Right lung (tissue), 5 donors: ENCODE measurements around the gene PPP1R18. TPM values are rescaled to one million over a fixed set of nuclear protein-coding genes. Genes with fewer than 3 reads are reported as not detected.
"Not testable (repeated sequence)": the region's sequence is repeated elsewhere in the genome, so short reads cannot be mapped to it uniquely, and the experiment has no call there.

ENCODE experiments used
- DNase-seq, 2 donors: peaks; one replicate each; pipeline ENCODE4 v3.0.0-alpha.2; 2013
- polyA plus RNA-seq, 5 donors: library from polyadenylated mRNA; unstranded; fragments of 120-200 nt; gene quantifications; one replicate each; pipeline versions ENCODE4 v1.2.1 to v1.2.3, GENCODE V29; 2013; ENCODE audit warnings: inconsistent platforms in 1 of 5, low replicate concordance in 1 of 5; ENCODE audit not compliant: insufficient read length in 5 of 5, insufficient read depth in 1 of 5

PPP1R18 gene
- polyA plus RNA-seq, 5 donors: 36.9 to 49.7 (median 44.2) TPM

GRCh38 chr6:30672445-30673253, 13.8 kb downstream of the PPP1R18 start, which contains the start of gene DHX16:
Gene DHX16, minus strand, starts transcription at chr6:30673006. Its CDS starts 165 bp downstream, at chr6:30672841.
- DNase-seq: peak; percentile 94 to 95

GRCh38 chr6:30670760-30671527, 15.5 kb downstream of the PPP1R18 start:
- no peak for DNase-seq

DNA sequence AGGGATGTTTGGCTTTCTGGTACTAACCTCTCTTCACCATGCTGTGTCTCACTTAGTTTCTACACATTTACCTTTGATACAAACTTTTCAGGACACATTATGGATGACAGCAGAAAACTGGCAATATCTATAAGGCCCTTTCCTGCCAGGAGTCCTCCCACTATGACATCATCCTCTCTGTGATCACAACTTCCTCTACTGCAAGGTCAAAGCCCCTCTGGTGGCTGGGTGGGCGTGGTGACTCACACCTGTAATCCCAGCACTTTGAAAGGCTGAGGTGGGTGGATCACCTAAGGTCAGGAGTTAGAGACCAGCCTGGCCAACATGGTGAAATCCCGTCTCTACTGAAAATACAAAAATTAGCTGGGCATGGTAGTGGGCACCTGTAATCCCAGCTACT, 20.1 kb downstream of the PPP1R18 start:
- not testable (repeated sequence) for DNase-seq

GRCh38 chr6:30664994-30665767, 21.3 kb downstream of the PPP1R18 start:
- no peak for DNase-seq

DNA sequence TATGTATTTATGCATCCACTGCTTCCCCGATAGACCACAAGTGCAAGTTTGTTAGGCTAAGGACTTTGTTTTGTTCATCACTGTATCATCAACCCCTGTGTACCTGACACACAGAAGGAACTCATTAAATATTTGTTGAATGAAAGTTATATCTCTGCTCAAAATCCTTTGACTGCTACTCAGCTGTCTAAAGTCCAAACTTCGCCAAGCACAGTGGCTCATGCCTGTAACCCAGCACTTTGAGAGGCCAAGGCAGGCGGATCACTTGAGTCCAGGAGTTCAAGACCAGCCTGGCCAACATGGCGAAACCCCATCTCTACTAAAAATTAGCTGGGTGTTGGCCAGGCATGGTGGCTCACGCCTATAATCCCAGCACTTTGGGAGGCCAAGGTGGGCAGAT, 28.5 kb downstream of the PPP1R18 start:
- not testable (repeated sequence) for DNase-seq

GRCh38 chr6:30657454-30657853, 29.0 kb downstream of the PPP1R18 start:
- DNase-seq: no peak

DNA sequence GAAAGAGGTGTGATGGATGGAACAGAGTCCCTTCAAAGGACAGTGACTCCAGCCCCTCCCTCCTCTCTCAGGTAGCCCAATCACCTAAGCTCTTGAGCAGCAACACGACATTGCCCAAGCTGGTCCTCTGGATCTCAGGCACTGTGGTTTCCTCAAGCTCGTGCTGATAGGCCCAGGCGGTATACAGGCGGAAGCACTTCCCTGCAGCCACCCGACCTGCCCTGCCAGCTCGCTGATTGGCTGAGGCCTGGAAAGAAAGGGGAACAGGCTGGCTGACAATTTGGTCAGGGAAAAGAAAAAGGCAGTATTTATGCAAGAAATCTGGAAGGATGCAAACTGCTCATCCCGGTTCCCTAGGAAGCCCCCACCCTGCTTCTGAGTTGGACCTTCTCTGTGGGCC, 29.9 kb downstream of the PPP1R18 start:
- DNase-seq: no peak

GRCh38 chr6:30655743-30656094, 30.7 kb downstream of the PPP1R18 start:
- no peak for DNase-seq

GRCh38 chr6:30654798-30655742, 31.4 kb downstream of the PPP1R18 start:
- no peak for DNase-seq

- no peak for DNase-seq
These were observed 35.3 kb downstream of the PPP1R18 start for GRCh38 chr6:30651143-30651542.

DNA sequence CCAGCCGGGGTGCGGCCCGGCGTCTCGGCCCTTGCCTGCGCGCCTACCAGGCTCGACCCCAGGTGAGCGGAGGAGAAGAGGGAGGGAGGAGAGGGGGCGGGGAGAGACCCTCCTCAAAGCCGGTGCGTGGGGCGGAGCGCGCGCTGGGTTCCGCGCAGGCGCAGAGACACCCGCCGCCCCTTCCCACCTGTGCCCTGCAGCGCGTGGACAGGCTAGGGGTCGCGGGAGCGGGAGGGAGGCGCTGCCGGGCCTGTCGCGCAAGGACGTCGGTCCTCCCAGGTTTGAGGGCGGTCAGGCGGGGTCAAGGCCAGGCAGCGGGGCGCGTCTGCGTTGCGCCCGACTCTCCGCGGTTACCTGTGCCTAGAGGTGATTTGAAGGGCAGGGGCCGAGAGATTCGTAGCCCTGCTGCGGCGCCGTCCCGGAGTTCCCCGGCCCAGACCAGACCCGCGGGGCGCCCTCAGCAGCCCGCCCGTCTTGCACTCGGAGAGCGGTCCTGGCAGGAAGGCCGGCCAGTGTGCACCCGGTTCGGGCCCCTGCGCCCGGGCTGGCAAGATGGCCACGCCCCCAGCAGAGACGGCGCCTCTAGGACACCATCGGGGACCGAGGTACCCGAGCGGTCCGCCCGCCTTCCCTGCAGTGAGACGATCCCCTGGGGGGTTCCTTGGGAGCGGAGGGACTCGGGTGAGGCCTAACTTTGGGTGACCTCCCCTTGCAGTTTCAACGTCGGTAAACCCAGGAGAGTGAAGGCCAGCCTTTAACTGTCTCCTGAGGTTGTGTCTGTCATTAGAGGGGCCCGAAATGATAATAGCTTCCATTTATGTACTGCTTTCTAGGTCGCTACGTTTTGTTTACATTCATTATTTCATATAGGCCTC, 39.0 kb downstream of the PPP1R18 start:
- peak; percentile 50 to 57 for DNase-seq

DNA sequence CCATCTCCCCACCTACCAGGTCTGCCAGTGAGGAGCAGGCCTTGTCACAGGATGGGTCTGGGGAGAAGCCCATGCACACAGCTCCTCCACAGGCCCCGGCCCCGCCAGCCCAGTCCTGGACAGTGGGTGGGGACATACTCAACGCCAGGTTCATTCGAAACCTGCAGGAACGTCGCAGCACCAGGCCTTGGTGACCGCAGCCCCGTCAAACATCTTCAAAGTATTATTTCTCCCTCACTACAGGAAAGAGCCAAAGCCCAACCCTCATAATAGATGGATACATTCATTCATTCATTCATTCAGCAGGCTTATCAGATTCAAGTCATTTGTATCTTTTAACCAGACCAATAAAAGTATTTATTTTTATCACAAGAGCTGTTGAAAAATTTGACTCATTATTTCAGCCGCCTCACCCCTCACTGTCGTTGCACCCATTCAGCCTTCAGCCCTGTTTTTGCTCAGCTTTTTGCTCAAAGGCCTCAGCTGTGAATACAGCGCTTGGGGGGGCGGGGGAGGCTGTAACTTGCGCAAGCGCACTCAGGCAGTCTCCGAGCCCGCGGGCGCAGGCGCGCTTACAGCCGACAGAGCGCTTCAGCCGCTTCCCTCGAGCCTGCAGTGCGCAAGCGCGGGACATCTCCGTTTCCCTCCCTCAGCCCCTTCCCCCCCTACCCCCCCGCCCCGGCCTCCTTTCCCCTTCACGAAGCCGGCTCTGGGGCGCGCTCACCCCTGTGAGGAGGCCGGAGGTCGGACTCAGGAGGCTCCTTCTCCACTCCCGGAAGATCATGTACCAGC, 39.8 kb downstream of the PPP1R18 start, which contains the start of gene C6orf136:
Gene C6orf136 (plus strand): TSS at position 684 of the 792 bp plus-strand sequence. CDS start 99 bp downstream, at position 783.
- peak; percentile 89 to 90 for DNase-seq

DNA sequence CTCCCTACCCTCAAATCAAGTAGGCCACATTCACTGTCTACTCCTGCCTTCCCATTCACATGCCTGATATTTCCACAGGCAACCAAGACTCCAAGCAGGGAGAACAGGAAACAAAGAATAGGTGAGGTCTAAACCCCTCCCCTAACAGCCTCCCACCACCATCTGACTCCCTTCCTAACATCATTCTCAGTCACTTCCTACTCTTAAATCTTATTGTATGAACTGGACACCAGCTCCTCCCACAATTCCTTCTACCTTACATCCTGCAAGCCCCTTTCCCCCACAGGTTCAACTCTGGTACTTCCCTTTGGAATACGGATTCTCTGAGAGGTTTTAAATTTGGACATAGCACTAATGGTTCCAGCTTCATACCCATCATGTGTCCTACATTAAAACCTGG, 40.5 kb downstream of the PPP1R18 start:
- DNase-seq: no peak

GRCh38 chr6:30644769-30645168, 41.7 kb downstream of the PPP1R18 start:
- DNase-seq: no peak

- no peak for DNase-seq
These were observed 42.8 kb downstream of the PPP1R18 start for GRCh38 chr6:30643656-30644055.

DNA sequence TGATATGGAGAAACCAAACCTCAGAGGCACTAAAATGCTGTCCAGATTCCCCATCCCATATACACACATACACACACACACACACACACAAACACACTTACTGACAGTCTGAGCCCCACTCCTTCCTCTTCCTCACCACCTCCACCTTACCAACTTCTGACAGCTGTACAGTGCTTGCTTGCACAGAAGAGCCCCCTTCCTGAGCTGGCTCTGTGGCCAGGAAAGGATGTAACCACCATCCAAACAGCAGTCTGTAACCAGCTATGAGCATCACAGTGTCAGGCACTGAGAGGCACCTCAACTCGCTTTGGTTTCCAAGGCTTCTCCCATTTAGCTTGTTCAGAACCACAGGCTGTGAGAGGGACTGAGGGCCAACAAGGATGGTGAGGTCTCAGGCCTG, 45.4 kb downstream of the PPP1R18 start:
- no peak for DNase-seq

DNA sequence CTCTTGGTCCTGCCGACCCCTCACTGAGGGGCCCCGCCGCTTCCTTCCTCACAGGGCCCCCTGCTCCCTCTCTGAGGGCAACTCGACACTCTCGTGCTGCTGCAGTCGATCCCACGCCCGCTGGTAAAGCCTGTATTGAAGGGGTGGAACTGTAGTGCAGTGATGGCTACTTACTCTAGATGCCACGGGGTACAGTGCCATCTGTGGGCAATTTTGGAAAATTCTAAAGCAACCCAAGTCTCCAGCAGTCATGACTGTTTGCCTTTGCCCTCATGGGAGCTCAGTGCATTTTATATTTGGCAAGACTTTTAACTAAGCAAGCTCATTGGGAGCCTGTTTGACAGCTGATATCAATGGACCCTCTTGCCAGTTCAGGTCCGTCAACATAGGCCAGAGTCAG, 46.0 kb downstream of the PPP1R18 start:
- DNase-seq: no peak

DNA sequence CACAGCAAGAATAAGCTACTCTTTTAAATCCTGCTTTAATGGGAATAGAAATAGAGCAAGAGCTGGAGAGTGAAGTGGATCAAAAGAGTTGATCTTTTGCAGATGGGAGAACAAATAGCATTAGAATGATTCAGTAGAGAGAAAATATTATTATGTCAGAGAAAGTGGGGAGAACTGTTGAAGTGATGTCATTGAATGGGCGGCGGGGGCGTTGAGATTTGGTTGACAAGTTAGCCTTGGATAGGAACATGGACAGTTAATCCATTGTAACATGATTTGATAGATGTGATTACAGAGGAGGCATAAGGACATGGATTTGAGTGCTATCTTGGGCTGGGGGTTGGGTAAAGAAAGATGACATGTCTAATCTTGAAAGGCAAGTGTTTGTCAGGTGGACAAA, 50.6 kb downstream of the PPP1R18 start:
- no peak for DNase-seq
